A549 treated with AZD2906 at 1 μM for 4 hours (cell line): ENCODE measurements around the gene DUSP11. TPM values are rescaled to one million over a fixed set of nuclear protein-coding genes. Genes with fewer than 3 reads are reported as not detected.

ENCODE experiments used
- total RNA-seq: library from RNA; stranded (reverse); fragments of 200-300 nt; extraction: Qiagen RNA extraction; gene quantifications from 5 replicates; pipeline ENCODE4 v1.2.3, GENCODE V29; 2022

Gene DUSP11
- total RNA-seq = 37.2 to 42.6 TPM (median 39.3 TPM) in 5 replicates

DNA sequence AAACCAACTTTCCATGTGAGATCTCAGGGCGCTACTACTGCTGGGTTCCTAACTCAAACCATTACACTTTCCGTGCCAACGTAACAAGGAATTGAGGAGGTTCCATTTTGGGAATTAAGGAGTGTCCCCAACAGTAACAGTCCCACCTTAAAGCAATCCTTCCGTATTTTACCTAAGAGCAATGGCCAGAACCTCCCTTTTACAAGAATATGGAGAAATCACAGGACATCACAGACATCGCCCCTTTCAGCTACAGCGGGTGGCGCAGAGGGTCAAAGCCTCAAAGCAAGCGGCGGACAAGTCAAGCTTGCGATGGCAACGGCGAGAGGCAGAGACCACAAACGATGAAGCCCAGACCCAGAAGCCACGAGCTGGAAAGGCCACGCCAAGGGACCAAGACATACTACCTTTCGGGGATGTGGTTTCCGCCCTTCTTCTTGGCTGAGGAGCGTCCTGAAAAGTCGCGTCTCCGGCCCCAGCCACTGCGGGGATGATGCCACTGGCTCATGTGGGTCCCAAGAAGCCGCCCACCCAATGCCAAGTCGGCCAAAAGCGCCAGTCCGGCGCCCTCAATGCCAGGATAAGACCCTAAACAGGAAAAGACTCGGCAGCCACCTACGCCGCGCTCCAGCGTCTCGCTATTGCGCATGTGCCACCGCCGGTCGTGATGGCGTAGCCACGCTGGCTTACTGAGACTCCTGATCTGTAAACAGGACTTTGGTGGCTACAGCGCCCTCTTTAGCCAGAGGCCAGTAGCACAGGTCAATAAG lies at the start of gene DUSP11:
Gene DUSP11, minus strand, starts transcription at position 637 of the 770 bp plus-strand sequence. Its CDS starts 129 bp downstream, at position 508.

DNA sequence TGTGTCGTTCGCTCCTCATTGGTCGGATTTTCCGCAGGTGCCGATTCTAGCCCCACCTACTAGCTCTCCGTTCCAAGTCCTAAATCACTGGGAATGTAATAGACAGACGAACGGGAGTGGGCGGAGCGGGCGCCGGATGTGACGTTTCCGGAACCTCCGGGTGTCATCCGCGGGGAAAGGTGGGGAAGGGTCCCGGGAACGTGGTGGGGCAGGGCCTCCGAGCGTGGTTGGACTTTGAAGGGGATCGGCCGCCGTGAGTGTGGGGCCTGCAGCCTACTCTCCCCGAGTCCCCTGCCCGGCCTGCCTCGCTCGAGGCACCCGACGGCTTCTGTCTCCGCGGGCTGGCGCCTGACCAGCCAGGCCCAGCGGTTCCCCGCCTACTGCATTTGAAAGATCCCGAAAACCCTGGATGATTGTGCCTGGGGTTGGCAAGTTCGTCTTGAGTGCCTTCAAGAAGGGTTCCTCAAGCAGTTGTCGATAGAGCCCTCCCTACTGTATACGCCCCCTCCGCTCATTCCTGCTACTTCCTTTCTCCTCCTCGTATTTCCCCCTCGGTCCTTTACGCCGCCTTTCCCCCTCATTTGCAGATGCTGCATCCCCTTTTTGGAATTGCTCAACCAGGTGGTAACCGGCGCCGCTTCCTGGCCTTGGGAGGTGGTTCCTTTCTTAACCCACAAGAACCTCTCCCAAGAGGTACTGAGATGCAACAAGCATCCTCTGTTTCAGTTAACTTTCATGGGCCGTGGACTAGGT lies 49.1 kb upstream of the DUSP11 start, which contains the start of gene STAMBP:
Gene STAMBP, plus strand, starts transcription at position 144 of the 753 bp plus-strand sequence. CDS start 1,896 bp downstream, outside the sequence.

DNA sequence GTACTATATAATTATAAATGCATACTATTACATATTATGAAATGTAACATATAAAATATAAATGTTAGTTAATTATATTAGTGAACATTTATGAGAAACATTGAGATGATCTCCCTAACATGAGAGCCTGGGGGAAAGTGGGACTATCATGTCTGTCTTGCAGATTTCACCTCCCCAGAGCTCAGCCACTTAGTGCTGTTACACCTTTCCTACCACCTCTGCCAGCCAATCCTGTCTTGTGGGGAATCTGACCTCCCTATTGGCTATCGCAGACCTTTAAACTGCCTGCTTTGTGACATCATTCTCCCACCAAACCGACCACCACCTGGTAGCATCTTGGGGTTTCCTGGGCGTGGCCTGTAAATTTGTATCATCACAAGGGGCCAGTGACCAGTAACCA lies 4.0 kb upstream of the DUSP11 start, which contains the start of gene C2orf78:
Gene C2orf78, plus strand, starts transcription at position 301 of the 400 bp plus-strand sequence. CDS start 127 bp downstream, outside the sequence.

DNA sequence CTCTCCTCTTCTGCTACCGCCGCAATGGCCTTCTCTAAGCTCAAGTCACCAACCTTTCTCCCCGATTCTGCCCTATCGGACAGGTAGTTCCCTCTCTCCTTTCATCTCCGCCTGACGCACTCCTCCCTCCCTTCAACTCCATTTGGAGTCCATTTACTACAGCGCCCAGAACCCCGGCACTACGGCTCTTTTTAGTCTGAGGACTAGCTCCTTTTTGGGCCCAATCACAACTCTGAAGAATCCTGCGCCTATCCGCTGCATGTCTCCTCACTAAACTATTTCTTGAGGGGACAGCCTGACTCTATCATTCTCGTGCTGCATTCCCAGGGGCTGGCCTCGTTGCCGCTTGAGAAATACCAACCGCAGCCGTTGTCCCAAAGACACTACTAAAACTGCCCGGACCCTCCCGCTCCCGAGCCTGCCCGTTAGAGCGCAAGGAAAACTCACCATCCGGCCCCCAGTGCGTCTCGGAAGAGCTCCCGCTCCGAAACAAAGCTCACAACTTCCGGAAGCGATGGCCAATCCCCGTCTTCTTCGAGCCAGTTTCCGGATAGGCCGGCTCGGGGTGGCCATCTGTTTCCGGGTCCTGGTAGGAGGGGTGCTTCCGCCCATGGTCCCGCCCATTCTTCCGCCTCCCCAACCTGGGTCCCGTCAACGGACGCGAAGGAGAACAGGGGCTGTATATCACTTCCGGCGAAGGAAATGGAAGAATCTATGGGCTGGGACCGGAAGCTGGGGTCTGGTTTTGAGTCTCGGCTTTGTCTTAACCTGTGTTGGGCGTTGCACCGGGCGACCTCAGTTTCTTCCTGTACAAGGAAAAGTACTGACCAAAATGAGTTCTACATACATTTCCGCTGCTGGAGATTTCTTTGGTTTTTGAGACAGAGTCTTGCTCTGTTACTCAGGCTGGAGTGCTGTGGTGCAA lies 42.8 kb downstream of the DUSP11 start, which contains the start of gene TPRKB:
Gene TPRKB, minus strand, starts transcription at position 491 of the 925 bp plus-strand sequence. CDS start 2,776 bp downstream, outside the sequence.

Other genes starting within 250 kb of the DUSP11 start
- not detected in 5 replicates for gene NAT8, start 137.7 kb downstream of the DUSP11 start, total RNA-seq
- gene TPRKB, start 42.8 kb downstream of the DUSP11 start, total RNA-seq = 70.9 to 81.8 TPM (median 73.9 TPM) in 5 replicates
- not detected in 5 replicates for gene C2orf78, start 4.1 kb upstream of the DUSP11 start, total RNA-seq
- gene STAMBP, start 48.9 kb upstream of the DUSP11 start, total RNA-seq = 47.5 to 53.5 TPM (median 51.6 TPM) in 5 replicates
- gene ACTG2, start 112.9 kb upstream of the DUSP11 start, total RNA-seq = 0.26 to 0.40 TPM (median 0.31 TPM) in 5 replicates
- gene DGUOK, start 146.8 kb upstream of the DUSP11 start, total RNA-seq = 153 to 170 TPM (median 160 TPM) in 5 replicates
- gene TET3, start 204.8 kb upstream of the DUSP11 start, total RNA-seq = 8.4 to 10.7 TPM (median 9.9 TPM) in 5 replicates